HG02763 (cell line): Measurements from ENCODE around the gene RAF1.
A peak's percentile ranks its signal among the peaks of the same experiment; 100 is the strongest.
"Not testable (repeated sequence)": the region's sequence is repeated elsewhere in the genome, so short reads cannot be mapped to it uniquely, and the experiment has no call there.

ENCODE experiments used
- ATAC-seq: cut with Tn5 transposase; IDR thresholded peaks from one replicate; pipeline ENCODE4 v1.9.1; 2021; ENCODE audit warnings: mild to moderate bottlenecking, moderate library complexity; ENCODE audit not compliant: unreplicated experiment

The RAF1 gene

GRCh38 chr3:12562451-12562850 is 101.5 kb downstream of the RAF1 start:
- ATAC-seq: no peak

GRCh38 chr3:12561397-12561796 is 102.5 kb downstream of the RAF1 start:
- ATAC-seq: no peak

- no peak for ATAC-seq
These were observed 103.3 kb downstream of the RAF1 start for GRCh38 chr3:12560505-12561190.

- no peak for ATAC-seq
These were observed 104.4 kb downstream of the RAF1 start for GRCh38 chr3:12559520-12559919.

- no peak for ATAC-seq
These were observed 105.2 kb downstream of the RAF1 start for GRCh38 chr3:12558706-12559105.

GRCh38 chr3:12557473-12558100 is 106.3 kb downstream of the RAF1 start:
- no peak for ATAC-seq

- peak; percentile 87 for ATAC-seq
These were observed 107.0 kb downstream of the RAF1 start, which contains the start of gene MKRN2 for GRCh38 chr3:12556690-12557472. TSS of gene MKRN2 (plus strand) at chr3:12557087. CDS start at chr3:12557151, 64 bp downstream.

GRCh38 chr3:12556314-12556689 is 107.6 kb downstream of the RAF1 start:
- ATAC-seq: no peak

GRCh38 chr3:12553921-12554391 is 110.0 kb downstream of the RAF1 start:
- no peak for ATAC-seq

GRCh38 chr3:12549971-12550760 is 113.8 kb downstream of the RAF1 start:
- no peak for ATAC-seq

- ATAC-seq: no peak
These were observed 118.5 kb downstream of the RAF1 start, which contains the start of gene MKRN2OS for GRCh38 chr3:12545473-12545791. TSS of gene MKRN2OS (minus strand) at chr3:12545499. CDS start at chr3:12545464, 35 bp downstream.

GRCh38 chr3:12544652-12545472 is 119.1 kb downstream of the RAF1 start:
- no peak for ATAC-seq

- not testable (repeated sequence) for ATAC-seq
These were observed 120.4 kb downstream of the RAF1 start for GRCh38 chr3:12543497-12543896.

- ATAC-seq: no peak
These were observed 122.3 kb downstream of the RAF1 start for GRCh38 chr3:12541625-12542024.

GRCh38 chr3:12536423-12536822 is 127.5 kb downstream of the RAF1 start:
- ATAC-seq: no peak
